ENCODE data around the gene WNK4. TPM values are rescaled to one million over a fixed set of nuclear protein-coding genes. Genes with fewer than 3 reads are reported as not detected.

Gene WNK4
- total and polyA plus RNA-seq, 10 of the 15 experiments (the other 5 are each of a cell fraction or from before 2014, with no cell fraction given) = 0.06 to 0.29 (median 0.13) TPM; not detected in 5

- ATAC-seq (peak; percentile 69), FAIRE-seq (peak; percentile 69), DNase-seq (ENCODE audit: low read depth, low spot score) (no peak)
- no peak overlapping the region for H3K9ac ChIP-seq (ENCODE audit: control insufficient read depth, insufficient read depth, low read length)
- H3K27me3 ChIP-seq (replicated peaks in 1 of 2; ENCODE audit: control insufficient read depth in 2 of 2, insufficient read depth in 2 of 2, low read length in 1 of 2) = no peaks in the 10 kb centered on the region
- no TSS peak for BruUV-seq (replicated peaks)
- peaks cover 11 to 26% of the 10 kb centered on the region in 2 experiments for H3K36me3 ChIP-seq (ENCODE audit: control insufficient read depth in 2 of 2, insufficient read depth in 2 of 2, low read length in 1 of 2)
- ChIA-PET SMC1A (ENCODE audit: uncharacterized antibody, unreplicated experiment) (interaction anchor here (0.5 to 1.9 kb wide), 7 partner anchors 16 to 354 kb away, joined by 3 to 4 read pairs (median 3); partner anchors contain the start of genes CNTD1, COA3, RPL27 and VPS25), POLR2A (interaction anchor here (1.1 kb wide), 1 partner anchor 13 kb away, joined by 3 read pairs; the partner anchor contains the start of gene PSME3), RAD21 (ENCODE audit: unreplicated experiment) (interaction anchor here (0.5 to 1.1 kb wide), 3 partner anchors 39 to 178 kb away, joined by 3 to 4 read pairs (median 4); partner anchors contain the start of genes RPL27 and WNK4), CTCF (interaction anchor here (0.7 to 6.1 kb wide), 24 partner anchors 8 to 664 kb away, joined by 3 to 81 read pairs (median 4); partner anchors contain the start of genes AOC2, COA3, DHX8 and PSMC3IP)
- peaks cover 6% of the 10 kb centered on the region; the same call in 1 of the 2 replicates for H3K4me1 ChIP-seq (ENCODE audit: control insufficient read depth, insufficient read depth, low read length)
- H3K4me3 ChIP-seq = no peak overlapping the region
- H3K79me2 ChIP-seq (ENCODE audit: control insufficient read depth, insufficient read depth, low read length) = peaks cover 20% of the 10 kb centered on the region
- H3K4me2 ChIP-seq (ENCODE audit: control insufficient read depth, insufficient read depth) = no peak overlapping the region
- H2AFZ ChIP-seq (ENCODE audit: control insufficient read depth, low read depth, low read length) = no peak overlapping the region
- in situ Hi-C loops (cut with MboI) (no loop called here), intact Hi-C loops (cut with micrococcal nuclease; ENCODE audit: unreplicated experiment) (no loop called here)
- no peaks in the 10 kb centered on the region for H3K9me3 ChIP-seq (replicated peaks; ENCODE audit: control insufficient read depth, insufficient read depth, low read length)
- WGBS (ENCODE audit: insufficient coverage, insufficient replicate concordance, low lambda C conversion rate, missing lambda C conversion rate) = 0% methylated on average over 2 of the region's 2 CpGs
- H4K20me1 ChIP-seq (ENCODE audit: control insufficient read depth, insufficient read depth) = no peaks in the 10 kb centered on the region
- H3K27ac ChIP-seq (ENCODE audit: control insufficient read depth, insufficient read depth) = no peak overlapping the region
- TF ChIP-seq SIN3A (IDR thresholded peaks at IDR 0.05; ENCODE audit: low read depth, low read length) = no peak
- no peak for TF ChIP-seq BMI1 (IDR thresholded peaks at IDR 0.05; ENCODE audit: borderline replicate concordance)
- no peak for TF ChIP-seq ZNF274 (IDR thresholded peaks at IDR 0.05; ENCODE audit: insufficient read depth, insufficient read length)
- peak; percentile 90 for TF ChIP-seq PKNOX1 (IDR thresholded peaks at IDR 0.05)
- no peak for TF ChIP-seq IKZF1 (conservative IDR thresholded peaks at IDR 0.05)
- TF ChIP-seq ZNF24 (IDR thresholded peaks at IDR 0.05) = no peak
- TF ChIP-seq SMAD1 (IDR thresholded peaks at IDR 0.05; ENCODE audit: low read depth, partially characterized antibody) = no peak
- TF ChIP-seq RUNX3 (IDR thresholded peaks at IDR 0.05; ENCODE audit: low read length) = no peak
- peak; percentile 31; the same call in 1 of the 2 replicates for TF ChIP-seq RAD21 (IDR thresholded peaks at IDR 0.05; ENCODE audit: insufficient read depth, low read depth, low read length)
- TF ChIP-seq YY1 (IDR thresholded peaks at IDR 0.05; ENCODE audit: low read depth, low read length) = 0 out of 2 replicates have a peak, but pooled peaks have one; percentile 53
- TF ChIP-seq RELA (IDR thresholded peaks at IDR 0.05; ENCODE audit: borderline replicate concordance, partially characterized antibody) = no peak
- no peak for TF ChIP-seq USF2 (IDR thresholded peaks at IDR 0.05; ENCODE audit: borderline replicate concordance, low read depth, low read length)
- TF ChIP-seq FOS (IDR thresholded peaks at IDR 0.05; ENCODE audit: borderline replicate concordance, extremely low read depth, insufficient read length) = no peak
- no peak for TF ChIP-seq CHD2 (IDR thresholded peaks at IDR 0.05; ENCODE audit: borderline replicate concordance, low read depth, low read length)
- TF ChIP-seq IRF3 (IDR thresholded peaks at IDR 0.05) = no peak
- TF ChIP-seq NFYA (IDR thresholded peaks at IDR 0.05; ENCODE audit: borderline replicate concordance, low read depth, low read length) = no peak
- no peak for TF ChIP-seq ZNF384 (IDR thresholded peaks at IDR 0.05; ENCODE audit: borderline replicate concordance, low read depth, low read length)
- TF ChIP-seq NR2C1 (IDR thresholded peaks at IDR 0.05) = no peak
- no peak for TF ChIP-seq ATF3 (IDR thresholded peaks at IDR 0.05; ENCODE audit: borderline replicate concordance, extremely low read depth, low read depth, low read length)
- no peak for TF ChIP-seq CBFB (IDR thresholded peaks at IDR 0.05; ENCODE audit: low read depth)
- TF ChIP-seq EP300 (IDR thresholded peaks at IDR 0.05; ENCODE audit: borderline replicate concordance in 1 of 2, control insufficient read depth in 1 of 2, low read depth in 2 of 2, low read length in 2 of 2) = no peak
- TF ChIP-seq ATF7 (IDR thresholded peaks at IDR 0.05; ENCODE audit: low read depth) = 0 out of 2 replicates have a peak, but pooled peaks have one; percentile 12
Observed at GRCh38 chr17:42819939-42820535, 39.6 kb downstream of the WNK4 start.

Data from GM12878 (cell line).